Endodermal cell (in vitro differentiated cells): ENCODE results near the gene P2RX7. TPM values are rescaled to one million over a fixed set of nuclear protein-coding genes. Genes with fewer than 3 reads are reported as not detected.

ENCODE experiments used
- DNase-seq: peaks from one replicate; pipeline ENCODE4 v3.0.0-alpha.2; 2017
- H3K27ac ChIP-seq: 2 replicates; pipeline ENCODE4 v1.5.1; 2013; ENCODE audit warnings: mild to moderate bottlenecking, low read depth, low read length, moderate library complexity
- H3K27me3 ChIP-seq: 2 replicates; pipeline ENCODE4 v1.6.1; 2013; ENCODE audit warnings: mild to moderate bottlenecking, low read length, moderate library complexity; ENCODE audit not compliant: insufficient read depth, control insufficient read depth, poor library complexity, severe bottlenecking
- H3K36me3 ChIP-seq: 2 replicates; pipeline ENCODE4 v1.7.0; 2013; ENCODE audit warnings: mild to moderate bottlenecking, low read length, moderate library complexity; ENCODE audit not compliant: control insufficient read depth, insufficient read depth
- H3K4me1 ChIP-seq: one replicate; pipeline ENCODE4 v1.7.0; 2013; ENCODE audit warnings: low read length; ENCODE audit not compliant: control insufficient read depth, insufficient read depth
- H3K4me3 ChIP-seq: 2 replicates; pipeline ENCODE4 v1.5.1; 2013; ENCODE audit warnings: mild to moderate bottlenecking, low read length, moderate library complexity
- H3K9ac ChIP-seq: 2 replicates; pipeline ENCODE4 v1.6.1; 2013; ENCODE audit warnings: mild to moderate bottlenecking, low read length, moderate library complexity; ENCODE audit not compliant: poor library complexity, severe bottlenecking; ENCODE audit errors: extremely low read depth
- H3K9me3 ChIP-seq: 2 replicates; pipeline ENCODE4 v1.6.1; 2013; ENCODE audit warnings: mild to moderate bottlenecking, low read length, moderate library complexity; ENCODE audit not compliant: control insufficient read depth
- H3K27ac Mint-ChIP-seq: 2 replicates; pipeline ENCODE4 v1.8.0; 2020; ENCODE audit warnings: mixed read lengths
- H3K27me3 Mint-ChIP-seq: 2 replicates; pipeline ENCODE4 v1.8.0; 2021; ENCODE audit warnings: mild to moderate bottlenecking, mixed read lengths; ENCODE audit not compliant: insufficient read depth
- H3K36me3 Mint-ChIP-seq: 2 replicates; pipeline ENCODE4 v1.8.0; 2020; ENCODE audit warnings: low read depth, mixed read lengths
- H3K4me1 Mint-ChIP-seq: 2 replicates; pipeline ENCODE4 v1.8.0; 2020; ENCODE audit warnings: mixed read lengths
- H3K4me3 Mint-ChIP-seq: 2 replicates; pipeline ENCODE4 v1.8.0; 2020; ENCODE audit warnings: mild to moderate bottlenecking, moderate library complexity, mixed read lengths
- H3K9me3 Mint-ChIP-seq: 2 replicates; pipeline ENCODE4 v1.8.0; 2020; ENCODE audit warnings: mild to moderate bottlenecking, mixed read lengths
- WGBS, 2 experiments: methylation state at CpG; one replicate each; pipeline versions ENCODE4 v1.1.5 to v1.1.7; 2013; ENCODE audit warnings: missing lambda C conversion rate in 2 of 2, mixed read lengths in 1 of 2; ENCODE audit not compliant: insufficient coverage in 1 of 2, insufficient read length in 1 of 2; 5-methylcytosine and 5-hydroxymethylcytosine counted together
- total RNA-seq, 2 donors: library from RNA; stranded (reverse); fragmentation: NEBNext Ultra II Directional in 1 of 2; extraction: Animal tissue kit (Norgen Biotek cat#: 25700) in 1 of 2; gene quantifications; 2 replicates in 1 of 2; 3 replicates in 1 of 2; pipeline ENCODE4 v1.2.1, GENCODE V29; 2021
- TF ChIP-seq, protein P1 (sequence below): fragments of 200-600 bp; sonication (generic); conservative IDR thresholded peaks from 2 replicates; pipeline ENCODE4 v1.5.0; 2021; ENCODE audit warnings: antibody characterized with exemption, mild to moderate bottlenecking

P2RX7 gene
- total RNA-seq, 2 donors from 2014 or later: 0.18 TPM; not detected in 1

- TF ChIP-seq, protein P1, sequence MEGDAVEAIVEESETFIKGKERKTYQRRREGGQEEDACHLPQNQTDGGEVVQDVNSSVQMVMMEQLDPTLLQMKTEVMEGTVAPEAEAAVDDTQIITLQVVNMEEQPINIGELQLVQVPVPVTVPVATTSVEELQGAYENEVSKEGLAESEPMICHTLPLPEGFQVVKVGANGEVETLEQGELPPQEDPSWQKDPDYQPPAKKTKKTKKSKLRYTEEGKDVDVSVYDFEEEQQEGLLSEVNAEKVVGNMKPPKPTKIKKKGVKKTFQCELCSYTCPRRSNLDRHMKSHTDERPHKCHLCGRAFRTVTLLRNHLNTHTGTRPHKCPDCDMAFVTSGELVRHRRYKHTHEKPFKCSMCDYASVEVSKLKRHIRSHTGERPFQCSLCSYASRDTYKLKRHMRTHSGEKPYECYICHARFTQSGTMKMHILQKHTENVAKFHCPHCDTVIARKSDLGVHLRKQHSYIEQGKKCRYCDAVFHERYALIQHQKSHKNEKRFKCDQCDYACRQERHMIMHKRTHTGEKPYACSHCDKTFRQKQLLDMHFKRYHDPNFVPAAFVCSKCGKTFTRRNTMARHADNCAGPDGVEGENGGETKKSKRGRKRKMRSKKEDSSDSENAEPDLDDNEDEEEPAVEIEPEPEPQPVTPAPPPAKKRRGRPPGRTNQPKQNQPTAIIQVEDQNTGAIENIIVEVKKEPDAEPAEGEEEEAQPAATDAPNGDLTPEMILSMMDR: peak; percentile 91
- H3K27me3 ChIP-seq: peaks cover 8% of the 10 kb centered on the region
- no peaks in the 10 kb centered on the region for H3K4me1 ChIP-seq
- peaks cover 7% of the 10 kb centered on the region for H3K4me1 Mint-ChIP-seq
- WGBS, 2 experiments: 30 to 36% methylated on average over 9 to 33 of the region's 33 CpGs
- peaks cover 11% of the 10 kb centered on the region for H3K9me3 ChIP-seq
- H3K27ac ChIP-seq: no peak overlapping the region
- peak; percentile 94 for DNase-seq
- H3K36me3 ChIP-seq: no peaks in the 10 kb centered on the region
- no peak overlapping the region for H3K4me3 ChIP-seq
- peaks cover 42% of the 10 kb centered on the region for H3K27me3 Mint-ChIP-seq
- H3K4me3 Mint-ChIP-seq: peak overlapping the region; percentile 45
- H3K36me3 Mint-ChIP-seq: no peaks in the 10 kb centered on the region
- H3K9ac ChIP-seq: no peak overlapping the region
- peaks cover 11% of the 10 kb centered on the region for H3K9me3 Mint-ChIP-seq
- H3K27ac Mint-ChIP-seq: no peak overlapping the region
Observed at GRCh38 chr12:121095544-121096198, 37.0 kb upstream of the P2RX7 start.

DNA sequence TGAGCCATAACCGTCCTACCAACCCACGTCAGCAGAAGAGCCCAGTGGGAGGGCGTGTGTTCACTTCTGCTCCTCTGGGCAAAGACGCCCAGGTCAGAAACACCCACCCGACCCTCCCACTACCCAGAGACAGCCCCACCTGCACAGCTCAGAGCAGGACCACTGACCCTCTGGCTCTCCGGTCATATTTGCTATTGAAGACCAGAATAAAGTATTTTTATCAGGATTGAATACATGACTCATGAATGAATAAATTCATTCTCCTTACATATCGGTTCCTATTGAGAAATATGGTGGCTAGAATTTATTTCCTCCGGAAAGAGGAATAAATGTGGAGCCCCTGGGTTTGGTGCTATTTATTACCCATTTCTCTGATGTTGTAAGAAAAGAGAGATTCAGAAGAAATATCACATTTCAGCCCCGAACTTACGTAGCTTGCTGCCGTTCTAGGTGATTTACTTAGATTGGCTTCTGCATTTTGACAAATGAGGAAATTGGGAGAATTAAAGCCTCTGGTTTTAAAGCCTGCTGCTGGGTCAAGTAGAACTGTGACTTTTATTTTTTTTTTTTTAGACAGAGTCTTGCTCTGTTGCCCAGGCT lies 36.4 kb upstream of the P2RX7 start:
- Histone ChIP-seq H3K4me3 (no peak overlapping the region), H3K36me3 (no peaks in the 10 kb centered on the region), H3K27me3 (peaks cover 8% of the 10 kb centered on the region), H3K4me1 (no peaks in the 10 kb centered on the region), H3K9ac (no peak overlapping the region), H3K9me3 (peaks cover 11% of the 10 kb centered on the region), H3K27ac (no peak overlapping the region)
- Mint-ChIP-seq H3K9me3 (peaks cover 11% of the 10 kb centered on the region), H3K27me3 (peaks cover 42% of the 10 kb centered on the region), H3K4me3 (peak overlapping the region; percentile 45), H3K4me1 (peaks cover 7% of the 10 kb centered on the region), H3K27ac (no peak overlapping the region), H3K36me3 (no peaks in the 10 kb centered on the region)
- WGBS, 2 experiments: 48 to 95% methylated on average over 4 to 11 of the region's 11 CpGs
- no peak for DNase-seq
- TF ChIP-seq, protein P1: peak; percentile 2

DNA sequence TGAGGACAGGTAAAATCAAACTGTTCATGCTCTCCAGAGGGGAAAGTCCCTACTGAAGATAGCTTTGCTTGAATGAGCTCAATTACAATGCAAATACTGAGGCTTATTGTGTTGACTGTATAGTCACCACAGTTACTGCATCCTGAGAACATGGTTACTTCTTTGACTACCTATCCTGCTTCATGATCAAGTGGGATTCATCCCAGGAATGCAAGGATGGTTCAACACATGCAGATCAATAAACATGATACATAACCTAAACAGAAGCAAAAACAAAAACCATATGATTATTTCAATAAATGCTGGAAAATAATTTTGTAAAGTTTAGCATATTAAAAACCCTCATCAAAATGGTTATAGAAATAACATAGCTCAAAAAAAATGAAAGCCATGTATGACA lies 32.9 kb upstream of the P2RX7 start:
- no peak overlapping the region for H3K4me3 ChIP-seq
- no peaks in the 10 kb centered on the region for H3K4me1 ChIP-seq
- Mint-ChIP-seq H3K4me1 (peaks cover 7% of the 10 kb centered on the region), H3K27me3 (peaks cover 21% of the 10 kb centered on the region), H3K36me3 (no peaks in the 10 kb centered on the region), H3K4me3 (no peak overlapping the region), H3K9me3 (peaks cover 14% of the 10 kb centered on the region), H3K27ac (no peak overlapping the region)
- H3K27ac ChIP-seq: no peak overlapping the region
- peaks cover 8% of the 10 kb centered on the region for H3K27me3 ChIP-seq
- TF ChIP-seq, protein P1: no peak
- peaks cover 11% of the 10 kb centered on the region for H3K9me3 ChIP-seq
- no peak overlapping the region for H3K9ac ChIP-seq
- DNase-seq: no peak
- no peaks in the 10 kb centered on the region for H3K36me3 ChIP-seq
